ENCODE measurements around the gene MAP3K20. TPM values are rescaled to one million over a fixed set of nuclear protein-coding genes. Genes with fewer than 3 reads are reported as not detected.

MAP3K20 gene
- total RNA-seq, 2 experiments from 2014 or later: 6.5 to 7.0 TPM

- Mint-ChIP-seq H3K4me3 (no peak overlapping the region), H3K4me1 (ENCODE audit: low read depth) (no peaks in the 10 kb centered on the region), H3K36me3 (no peaks in the 10 kb centered on the region), H3K27ac (no peak overlapping the region), H3K9me3 (no peaks in the 10 kb centered on the region), H3K27me3 (peaks cover 2% of the 10 kb centered on the region)
- DNase-seq: no peak
- ChIA-PET CTCF (interaction anchor here (1.6 kb wide), 1 partner anchor 156 kb away, joined by 4 read pairs; no protein-coding TSS in a partner anchor), POLR2A (no interaction called here)
- intact Hi-C loops (cut with micrococcal nuclease): no loop called here
Measured at GRCh38 chr2:173184031-173185004, 108.7 kb downstream of the MAP3K20 start.

- POLR2A ChIA-PET: interaction anchor here (0.6 kb wide), 1 partner anchor 139 kb away, joined by 4 read pairs; no protein-coding TSS in a partner anchor
- Mint-ChIP-seq H3K9me3 (no peaks in the 10 kb centered on the region), H3K4me3 (no peak overlapping the region), H3K27me3 (peaks cover 3% of the 10 kb centered on the region), H3K4me1 (ENCODE audit: low read depth) (no peaks in the 10 kb centered on the region), H3K36me3 (no peaks in the 10 kb centered on the region), H3K27ac (no peak overlapping the region)
- no peak for DNase-seq
- CTCF ChIA-PET: interaction anchor here (1.6 kb wide), 1 partner anchor 158 kb away, joined by 4 read pairs; no protein-coding TSS in a partner anchor
- intact Hi-C loops (cut with micrococcal nuclease): no loop called here
Measured at GRCh38 chr2:173185437-173185836, 109.8 kb downstream of the MAP3K20 start.

GRCh38 chr2:173187941-173188788 is 112.5 kb downstream of the MAP3K20 start:
- Mint-ChIP-seq H3K36me3 (no peaks in the 10 kb centered on the region), H3K27ac (no peak overlapping the region), H3K4me1 (ENCODE audit: low read depth) (no peaks in the 10 kb centered on the region), H3K4me3 (no peak overlapping the region), H3K9me3 (no peaks in the 10 kb centered on the region), H3K27me3 (peaks cover 9% of the 10 kb centered on the region)
- DNase-seq: no peak
- ChIA-PET POLR2A (interaction anchor here (0.6 kb wide), 1 partner anchor 1682 kb away, joined by 4 read pairs; no protein-coding TSS in a partner anchor), CTCF (interaction anchor here (0.6 kb wide), 1 partner anchor 590 kb away, joined by 3 read pairs; no protein-coding TSS in a partner anchor)
- intact Hi-C loops (cut with micrococcal nuclease): no loop called here

- DNase-seq: no peak
- H3K4me3 Mint-ChIP-seq: no peak overlapping the region
- intact Hi-C loops (cut with micrococcal nuclease): no loop called here
- no peaks in the 10 kb centered on the region for H3K9me3 Mint-ChIP-seq
- H3K36me3 Mint-ChIP-seq: no peaks in the 10 kb centered on the region
- H3K4me1 Mint-ChIP-seq (ENCODE audit: low read depth): no peaks in the 10 kb centered on the region
- no peak overlapping the region for H3K27ac Mint-ChIP-seq
- POLR2A ChIA-PET: no interaction called here
- H3K27me3 Mint-ChIP-seq: peaks cover 7% of the 10 kb centered on the region
- CTCF ChIA-PET: no interaction called here
Measured at GRCh38 chr2:173191601-173192000, 116.0 kb downstream of the MAP3K20 start.

GRCh38 chr2:173192071-173192470 is 116.4 kb downstream of the MAP3K20 start:
- POLR2A ChIA-PET: no interaction called here
- H3K9me3 Mint-ChIP-seq: no peaks in the 10 kb centered on the region
- intact Hi-C loops (cut with micrococcal nuclease): no loop called here
- CTCF ChIA-PET: interaction anchor here (1.8 kb wide), 1 partner anchor 164 kb away, joined by 5 read pairs; no protein-coding TSS in a partner anchor
- no peaks in the 10 kb centered on the region for H3K4me1 Mint-ChIP-seq (ENCODE audit: low read depth)
- DNase-seq: no peak
- H3K4me3 Mint-ChIP-seq: no peak overlapping the region
- H3K27ac Mint-ChIP-seq: no peak overlapping the region
- no peaks in the 10 kb centered on the region for H3K36me3 Mint-ChIP-seq
- H3K27me3 Mint-ChIP-seq: peaks cover 7% of the 10 kb centered on the region

GRCh38 chr2:173193925-173194324 is 118.3 kb downstream of the MAP3K20 start:
- no peaks in the 10 kb centered on the region for H3K36me3 Mint-ChIP-seq
- no peaks in the 10 kb centered on the region for H3K9me3 Mint-ChIP-seq
- H3K4me3 Mint-ChIP-seq: no peak overlapping the region
- CTCF ChIA-PET: interaction anchor here (1.5 kb wide), 1 partner anchor 16 kb away, joined by 3 read pairs; no protein-coding TSS in a partner anchor
- DNase-seq: no peak
- intact Hi-C loops (cut with micrococcal nuclease): no loop called here
- POLR2A ChIA-PET: no interaction called here
- no peak overlapping the region for H3K27ac Mint-ChIP-seq
- no peaks in the 10 kb centered on the region for H3K4me1 Mint-ChIP-seq (ENCODE audit: low read depth)
- peaks cover 7% of the 10 kb centered on the region for H3K27me3 Mint-ChIP-seq

GRCh38 chr2:173195100-173195499 is 119.5 kb downstream of the MAP3K20 start:
- H3K36me3 Mint-ChIP-seq: no peaks in the 10 kb centered on the region
- CTCF ChIA-PET: interaction anchor here (1.3 to 1.4 kb wide), 2 partner anchors 15 to 168 kb away, joined by 4 to 8 read pairs; no protein-coding TSS in a partner anchor
- no peak for DNase-seq
- POLR2A ChIA-PET: interaction anchor here (0.6 kb wide), 1 partner anchor 178 kb away, joined by 3 read pairs; no protein-coding TSS in a partner anchor
- H3K27ac Mint-ChIP-seq: no peak overlapping the region
- H3K4me3 Mint-ChIP-seq: no peak overlapping the region
- no peaks in the 10 kb centered on the region for H3K9me3 Mint-ChIP-seq
- peaks cover 6% of the 10 kb centered on the region for H3K27me3 Mint-ChIP-seq
- intact Hi-C loops (cut with micrococcal nuclease): no loop called here
- H3K4me1 Mint-ChIP-seq (ENCODE audit: low read depth): no peaks in the 10 kb centered on the region

- ChIA-PET CTCF (interaction anchor here (1.3 to 1.4 kb wide), 2 partner anchors 14 to 169 kb away, joined by 4 to 8 read pairs; no protein-coding TSS in a partner anchor), POLR2A (no interaction called here)
- Mint-ChIP-seq H3K9me3 (no peaks in the 10 kb centered on the region), H3K27me3 (peaks cover 6% of the 10 kb centered on the region), H3K4me3 (no peak overlapping the region), H3K27ac (no peak overlapping the region), H3K4me1 (ENCODE audit: low read depth) (no peaks in the 10 kb centered on the region), H3K36me3 (no peaks in the 10 kb centered on the region)
- intact Hi-C loops (cut with micrococcal nuclease): no loop called here
- no peak for DNase-seq
Measured at GRCh38 chr2:173196080-173196479, 120.4 kb downstream of the MAP3K20 start.

- H3K4me1 Mint-ChIP-seq (ENCODE audit: low read depth): no peaks in the 10 kb centered on the region
- H3K9me3 Mint-ChIP-seq: no peaks in the 10 kb centered on the region
- H3K36me3 Mint-ChIP-seq: no peaks in the 10 kb centered on the region
- intact Hi-C loops (cut with micrococcal nuclease): no loop called here
- ChIA-PET POLR2A (no interaction called here), CTCF (interaction anchor here (1.0 kb wide), 1 partner anchor 14 kb away, joined by 3 read pairs; no protein-coding TSS in a partner anchor)
- H3K27ac Mint-ChIP-seq: no peak overlapping the region
- DNase-seq: no peak
- peaks cover under 1% of the 10 kb centered on the region for H3K27me3 Mint-ChIP-seq
- H3K4me3 Mint-ChIP-seq: no peak overlapping the region
Measured at GRCh38 chr2:173196638-173197037, 121.0 kb downstream of the MAP3K20 start.

GRCh38 chr2:173198327-173198726 is 122.7 kb downstream of the MAP3K20 start:
- Mint-ChIP-seq H3K27ac (no peak overlapping the region), H3K4me1 (ENCODE audit: low read depth) (no peaks in the 10 kb centered on the region), H3K27me3 (no peaks in the 10 kb centered on the region), H3K36me3 (no peaks in the 10 kb centered on the region), H3K4me3 (no peak overlapping the region), H3K9me3 (no peaks in the 10 kb centered on the region)
- intact Hi-C loops (cut with micrococcal nuclease): no loop called here
- no peak for DNase-seq
- CTCF ChIA-PET: interaction anchor here (0.9 kb wide), 1 partner anchor 170 kb away, joined by 3 read pairs; no protein-coding TSS in a partner anchor
- POLR2A ChIA-PET: no interaction called here

GRCh38 chr2:173199294-173199693 is 123.6 kb downstream of the MAP3K20 start:
- no peaks in the 10 kb centered on the region for H3K36me3 Mint-ChIP-seq
- no peaks in the 10 kb centered on the region for H3K4me1 Mint-ChIP-seq (ENCODE audit: low read depth)
- ChIA-PET CTCF (interaction anchor here (0.7 to 1.2 kb wide), 2 partner anchors 11 to 109 kb away, joined by 4 to 5 read pairs; no protein-coding TSS in a partner anchor), POLR2A (no interaction called here)
- no peak overlapping the region for H3K27ac Mint-ChIP-seq
- H3K27me3 Mint-ChIP-seq: no peaks in the 10 kb centered on the region
- no peak overlapping the region for H3K4me3 Mint-ChIP-seq
- no peaks in the 10 kb centered on the region for H3K9me3 Mint-ChIP-seq
- intact Hi-C loops (cut with micrococcal nuclease): no loop called here
- no peak for DNase-seq

- CTCF ChIA-PET: no interaction called here
- POLR2A ChIA-PET: no interaction called here
- H3K27me3 Mint-ChIP-seq: no peaks in the 10 kb centered on the region
- intact Hi-C loops (cut with micrococcal nuclease): no loop called here
- H3K4me3 Mint-ChIP-seq: no peak overlapping the region
- no peaks in the 10 kb centered on the region for H3K4me1 Mint-ChIP-seq (ENCODE audit: low read depth)
- no peaks in the 10 kb centered on the region for H3K36me3 Mint-ChIP-seq
- no peaks in the 10 kb centered on the region for H3K9me3 Mint-ChIP-seq
- no peak overlapping the region for H3K27ac Mint-ChIP-seq
- DNase-seq: no peak
Measured at GRCh38 chr2:173202570-173202969, 126.9 kb downstream of the MAP3K20 start.

Data from activated CD4-positive, alpha-beta memory T cell treated with anti-CD3 and anti-CD28 coated beads for 36 hours (primary cell).